Colon (tissue), 2 donors: ENCODE results near the gene KIT.

Source experiments
- FAIRE-seq: peaks from 2 replicates; lab custom pipeline; 2012; peaks lifted over from hg19 to GRCh38; lab: Jason Lieb, UNC
- donor health status: control.
- donor health status: control.

The KIT gene

DNA sequence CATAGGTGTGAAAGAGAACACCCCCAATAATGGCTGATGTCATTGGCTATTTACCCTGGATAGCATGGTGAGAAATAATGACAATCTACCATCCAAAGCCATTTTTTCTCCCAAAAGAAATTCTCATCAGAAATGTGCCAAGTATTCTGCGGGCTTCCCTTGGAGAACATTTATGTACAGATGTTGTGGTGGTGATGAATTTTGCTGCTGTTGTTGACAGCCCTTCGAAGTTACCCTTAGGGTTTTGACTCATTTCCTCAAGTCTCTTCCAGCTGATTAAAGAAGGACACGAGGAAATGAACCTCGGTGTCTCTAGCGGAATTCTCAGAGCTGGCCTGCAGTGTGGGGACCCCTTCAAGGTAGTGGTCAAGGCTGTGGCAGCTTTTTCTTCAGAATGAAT lies 3.4 kb downstream of the KIT start:
- no peak for FAIRE-seq

DNA sequence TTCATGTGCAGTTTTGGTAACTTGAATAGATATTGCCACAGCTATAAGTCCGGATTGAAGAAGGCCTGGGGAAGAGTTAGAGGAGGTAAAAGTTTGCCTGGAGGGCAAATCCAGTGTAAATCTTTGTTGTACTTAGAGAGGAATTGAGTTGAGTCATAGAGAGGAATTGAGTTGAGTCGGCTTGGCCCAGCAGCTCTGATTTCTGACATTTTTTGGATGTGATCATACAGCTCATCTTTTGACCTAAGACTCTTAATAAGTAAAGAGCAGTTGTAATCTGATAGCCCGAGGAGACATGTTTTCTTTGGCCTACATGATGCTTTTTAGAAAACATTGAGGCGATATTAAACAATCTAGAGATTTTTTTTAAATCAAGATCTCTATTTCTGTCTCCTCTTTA lies 3.9 kb downstream of the KIT start:
- no peak for FAIRE-seq

DNA sequence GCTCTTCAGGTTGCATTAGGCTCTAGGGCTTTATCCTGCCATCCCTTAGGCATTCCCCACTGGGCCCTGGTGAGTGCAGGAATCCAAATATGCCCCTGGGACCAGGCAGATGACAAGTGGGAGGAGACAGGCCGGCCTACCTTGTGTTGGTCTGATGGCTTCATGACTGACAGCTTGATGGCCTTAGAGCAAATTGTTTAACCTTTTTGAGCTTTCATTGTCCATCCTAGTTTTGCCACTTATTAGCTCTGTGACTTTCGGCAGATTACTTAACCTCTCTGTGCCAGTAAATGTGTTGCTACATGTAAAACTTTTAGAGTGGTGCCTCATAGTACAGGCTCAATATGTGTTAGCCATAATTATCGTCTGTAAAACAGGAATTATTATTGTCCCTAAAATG lies 4.4 kb downstream of the KIT start:
- FAIRE-seq: no peak

DNA sequence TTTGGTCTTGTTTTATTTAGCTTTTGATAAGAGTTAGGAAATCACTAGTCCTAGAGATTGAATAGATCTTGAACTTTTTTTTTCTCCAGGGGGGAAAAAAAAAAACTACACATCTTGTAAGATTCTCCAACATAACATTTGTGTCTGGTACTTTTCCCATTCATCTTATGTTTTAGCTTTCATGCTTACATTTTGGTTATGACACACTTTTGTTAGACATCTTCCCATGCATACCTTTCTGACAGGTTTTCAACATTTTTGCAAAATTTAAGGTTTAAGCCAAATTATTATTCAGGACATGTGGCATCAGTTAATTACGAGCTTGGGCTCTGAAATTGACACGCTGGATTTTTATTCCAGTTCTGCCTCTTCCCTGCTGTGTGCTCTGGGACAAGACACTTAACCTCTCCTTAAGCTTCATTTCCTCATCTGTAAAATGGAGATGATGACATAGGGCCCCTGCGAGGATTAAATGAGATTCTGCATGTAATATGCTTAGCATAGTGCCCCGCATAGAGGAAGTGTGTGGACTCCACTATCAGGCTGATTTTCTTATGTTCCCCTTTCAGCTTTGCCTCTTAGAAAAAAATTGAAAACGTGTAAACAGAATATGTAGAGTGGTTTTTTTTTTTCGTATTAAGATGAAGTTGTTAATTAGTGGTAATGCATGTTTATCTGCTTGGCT lies 5.3 kb downstream of the KIT start:
- no peak for FAIRE-seq

DNA sequence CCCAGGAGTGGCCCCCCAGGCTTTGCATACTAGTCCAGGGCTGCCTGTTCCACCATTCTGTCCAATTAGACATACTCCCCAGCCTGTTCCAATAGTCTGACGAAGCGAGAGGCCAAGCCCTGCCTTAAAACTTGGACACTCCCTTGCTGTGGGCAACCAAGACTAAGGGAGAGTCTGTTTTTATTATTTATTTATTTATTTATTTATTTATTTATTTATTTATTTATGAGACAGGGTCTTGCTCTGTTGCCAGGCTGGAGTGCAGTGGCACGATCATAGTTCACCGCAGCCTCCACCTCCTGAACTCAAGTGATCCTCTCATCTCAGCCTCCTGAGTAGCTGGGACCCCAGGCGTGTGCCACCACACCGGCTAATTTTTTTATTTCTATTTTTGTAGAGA lies 6.6 kb downstream of the KIT start:
- no peak for FAIRE-seq

DNA sequence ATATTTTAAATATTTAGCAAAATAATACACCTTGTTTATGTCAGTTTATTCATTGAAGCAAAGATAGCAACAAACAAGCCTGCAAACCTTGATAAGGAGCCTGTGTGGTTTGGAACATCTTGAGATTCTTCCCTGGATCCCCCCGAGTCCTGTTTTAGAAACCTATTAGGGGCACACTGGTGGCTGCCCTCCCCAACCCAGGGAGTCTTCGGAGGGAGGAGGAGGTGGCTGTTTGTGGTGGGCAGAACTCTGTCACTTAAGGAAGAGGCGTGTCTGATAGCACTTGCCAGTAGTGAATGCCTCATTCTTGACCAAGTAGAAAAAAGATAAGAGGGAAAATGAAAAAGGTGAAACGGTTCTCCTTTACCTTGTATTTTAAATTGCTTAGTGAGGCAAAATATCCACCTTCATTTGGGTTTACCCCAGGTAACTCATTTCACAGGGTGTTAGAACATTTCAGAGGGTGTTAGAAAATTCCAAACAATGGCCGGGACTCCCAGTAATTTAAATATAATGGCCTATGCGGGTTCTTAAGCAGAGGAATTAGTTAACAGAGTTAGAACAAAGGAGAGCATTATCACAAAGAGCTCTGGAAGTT lies 10.4 kb downstream of the KIT start:
- no peak for FAIRE-seq

DNA sequence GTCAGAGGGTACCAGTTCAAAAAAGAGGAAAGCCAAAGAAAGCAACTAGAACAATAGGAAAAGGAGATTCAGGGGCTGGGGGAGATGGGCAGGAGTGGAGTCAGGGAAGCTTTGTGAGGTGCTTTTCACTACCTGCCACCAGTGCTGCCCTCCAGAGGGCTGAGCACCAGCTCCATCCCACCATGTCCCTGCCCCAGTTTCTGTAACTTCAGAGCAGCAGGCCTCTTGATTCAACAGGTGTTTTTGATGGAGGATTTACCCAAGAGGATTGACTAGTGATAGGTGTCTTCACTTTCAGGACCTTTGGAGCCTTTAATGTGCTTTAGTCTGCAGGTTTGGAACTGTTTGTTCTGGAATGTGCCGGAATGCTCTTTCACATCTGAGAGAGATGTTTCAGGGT lies 12.1 kb downstream of the KIT start:
- no peak for FAIRE-seq

DNA sequence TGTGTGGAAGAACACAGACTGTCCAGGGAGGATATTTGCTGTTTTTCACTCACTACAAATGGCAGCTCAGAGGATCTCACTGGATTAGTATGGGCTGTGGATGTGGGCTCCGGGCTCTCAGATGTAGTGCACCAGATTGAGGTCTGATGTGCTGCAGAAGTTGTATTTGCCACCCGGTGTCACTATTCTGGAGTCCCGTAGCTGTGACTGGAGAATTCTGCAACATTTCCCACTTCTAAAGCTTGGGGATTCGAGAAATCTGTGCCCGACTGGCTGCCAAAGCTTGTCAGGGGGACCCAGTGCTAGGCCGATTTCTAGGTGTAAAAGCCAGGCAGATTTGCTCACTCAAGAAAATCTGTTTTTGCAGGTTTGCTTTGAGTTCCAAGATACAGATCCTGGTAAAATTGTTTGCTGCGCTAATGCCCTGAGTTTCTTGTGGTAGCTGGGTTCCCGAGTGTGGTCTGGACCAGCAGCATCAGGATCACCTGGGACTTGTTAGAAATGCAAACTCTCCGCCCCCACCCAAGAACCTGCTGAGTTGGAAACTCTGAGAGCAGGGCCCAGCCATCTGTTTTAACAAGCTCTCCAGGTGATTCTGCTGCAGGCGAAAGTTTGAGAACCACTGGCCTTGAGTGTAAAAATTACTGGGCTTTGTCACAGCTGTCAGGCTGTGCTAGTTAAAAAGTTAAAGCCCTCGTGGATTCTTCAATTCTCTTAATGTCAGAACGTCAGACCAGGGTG lies 18.1 kb downstream of the KIT start:
- FAIRE-seq: no peak

DNA sequence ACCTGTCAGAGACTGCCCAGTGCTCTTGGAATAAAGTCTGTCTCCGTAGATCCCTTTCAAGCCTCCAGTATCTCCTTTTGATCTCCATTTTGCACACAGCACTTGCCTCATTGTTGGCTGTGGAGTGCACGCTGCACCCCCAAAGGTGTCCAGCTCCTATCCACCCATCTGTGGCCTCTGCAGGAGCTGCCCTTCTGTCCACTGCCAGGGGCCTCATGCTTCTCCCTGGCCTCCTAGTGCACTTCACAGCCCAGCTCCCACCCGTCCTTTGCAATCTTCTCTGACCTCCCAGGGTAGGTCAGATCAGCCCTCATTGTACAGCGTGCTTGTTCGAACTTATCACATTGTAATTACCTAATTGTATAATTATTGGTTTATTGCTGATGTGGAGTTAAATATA lies 18.9 kb downstream of the KIT start:
- FAIRE-seq: no peak

DNA sequence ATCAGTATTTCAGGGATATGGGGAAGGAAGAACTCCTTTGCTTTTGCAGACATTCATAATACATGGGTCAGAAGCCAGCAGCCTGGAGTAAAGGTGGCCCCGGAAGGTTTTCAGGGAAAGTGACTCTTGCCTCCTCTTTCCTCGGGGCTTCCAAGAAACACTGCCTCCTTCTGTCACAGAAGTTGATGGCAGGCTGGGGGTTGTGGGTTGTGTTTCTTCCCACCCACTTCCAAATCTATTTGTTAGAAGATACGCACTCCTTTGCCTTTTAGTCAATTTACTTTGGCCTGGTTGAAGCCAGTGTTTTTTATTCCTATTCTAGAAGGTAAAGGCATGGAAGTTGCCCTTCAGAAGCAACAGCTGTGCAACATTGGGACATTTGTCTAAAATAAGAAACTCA lies 19.7 kb downstream of the KIT start:
- FAIRE-seq: no peak

DNA sequence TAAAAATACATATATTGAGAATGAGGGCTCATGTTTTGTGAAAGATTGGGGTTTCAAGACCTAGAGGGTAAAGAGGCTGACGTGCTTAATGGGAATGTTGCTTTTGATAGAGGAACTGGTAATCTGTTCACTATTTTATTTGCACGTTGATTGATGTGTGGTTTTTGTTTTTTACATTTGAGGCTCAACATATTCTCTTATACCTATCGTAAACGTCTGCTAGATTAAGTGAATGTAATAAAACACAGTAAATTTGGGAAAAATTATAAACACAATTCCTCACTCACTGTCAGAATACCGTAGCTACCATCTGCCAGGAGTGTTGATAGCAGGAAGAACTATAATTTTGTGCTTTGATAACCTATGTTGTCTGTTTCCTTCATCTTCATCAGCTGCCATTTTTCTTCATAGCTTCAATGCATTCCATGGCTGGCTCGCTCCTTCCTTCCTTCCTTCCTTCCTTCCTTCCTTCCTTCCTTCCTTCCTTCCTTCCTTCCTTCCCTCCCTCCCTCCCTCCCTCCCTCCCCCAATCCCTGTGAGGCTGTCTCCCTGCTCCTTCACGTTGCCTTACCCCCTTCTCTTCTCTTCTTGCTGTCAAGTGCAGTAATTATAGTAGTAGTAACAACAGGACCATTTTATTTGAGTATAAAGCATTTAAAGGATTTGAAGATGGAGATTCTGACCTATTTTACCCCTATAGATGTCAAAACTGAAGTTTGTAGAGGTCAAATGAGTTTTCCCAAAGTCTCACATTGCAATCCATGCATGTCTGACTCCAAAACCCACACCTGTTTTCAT lies 20.3 kb downstream of the KIT start:
- FAIRE-seq: no peak

DNA sequence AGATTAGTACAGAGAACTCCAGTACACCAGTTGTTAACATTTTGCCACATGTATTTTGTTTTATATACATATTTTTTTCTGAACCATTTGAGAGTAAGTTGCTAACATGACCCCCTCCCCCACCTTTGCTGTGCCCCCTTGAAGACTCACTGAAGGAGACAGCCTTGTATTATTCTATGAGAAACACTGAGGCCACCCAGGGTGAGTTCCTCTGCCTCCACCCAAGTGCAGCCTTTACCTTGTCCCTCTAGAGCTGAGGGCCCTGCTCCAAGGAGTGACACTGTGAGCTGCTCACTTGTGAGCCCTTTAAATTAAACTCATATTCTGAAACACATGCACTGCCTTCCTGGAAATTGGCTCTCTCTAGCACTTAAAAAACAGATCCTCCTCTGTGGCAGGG lies 21.1 kb downstream of the KIT start:
- no peak for FAIRE-seq

DNA sequence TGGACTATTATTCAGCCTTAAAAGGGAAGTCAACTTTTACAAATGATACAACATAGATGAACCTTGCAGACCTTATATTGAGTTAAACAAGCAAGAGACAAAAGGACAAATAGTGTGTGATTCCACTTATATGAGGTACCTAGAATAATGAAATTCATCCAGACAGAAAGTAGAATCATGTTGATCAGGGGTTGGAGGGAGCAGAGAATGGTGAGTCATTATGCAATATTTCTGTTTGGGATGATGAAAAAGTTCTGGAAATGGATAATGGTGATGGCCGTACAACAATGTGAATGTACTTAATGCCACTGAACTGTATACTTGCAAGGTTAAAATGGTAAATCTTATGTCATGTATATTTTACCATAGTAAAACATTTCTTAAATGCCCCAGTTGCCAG lies 22.1 kb downstream of the KIT start:
- no peak for FAIRE-seq

DNA sequence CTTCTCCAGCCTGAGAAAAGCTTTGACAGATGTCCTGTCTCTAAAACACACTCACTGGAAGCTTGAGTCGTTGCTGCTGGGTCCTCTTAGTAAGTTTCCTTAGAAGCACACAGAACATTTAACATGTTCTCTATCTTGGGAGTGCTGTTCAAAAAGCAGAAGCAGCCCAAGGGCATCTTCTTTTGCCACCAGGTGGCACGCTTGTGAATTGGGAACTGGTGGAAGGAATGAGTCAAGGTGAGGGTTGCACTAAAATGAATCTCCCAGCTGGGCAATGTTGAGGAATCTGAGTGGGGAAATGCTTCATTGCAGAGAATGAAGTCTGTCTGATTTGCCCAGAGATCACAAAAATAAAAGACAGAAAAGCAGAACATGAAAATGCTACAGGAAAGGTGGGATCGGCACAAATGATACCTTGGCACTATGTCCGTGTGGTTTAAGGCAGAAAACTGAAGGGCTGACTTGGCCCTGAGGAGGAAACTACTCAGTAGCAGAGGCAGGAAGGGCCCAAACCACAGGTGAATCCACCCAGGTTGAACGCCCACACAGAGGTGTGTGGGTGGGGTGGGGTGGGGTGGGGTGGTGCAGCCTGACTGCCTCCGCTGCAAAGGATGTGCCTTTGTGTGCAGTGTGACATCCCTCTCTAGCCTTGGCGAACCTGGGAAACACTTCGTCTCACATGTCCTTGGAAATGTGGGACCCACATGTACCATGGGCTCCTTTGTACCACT lies 26.0 kb downstream of the KIT start:
- FAIRE-seq: no peak

DNA sequence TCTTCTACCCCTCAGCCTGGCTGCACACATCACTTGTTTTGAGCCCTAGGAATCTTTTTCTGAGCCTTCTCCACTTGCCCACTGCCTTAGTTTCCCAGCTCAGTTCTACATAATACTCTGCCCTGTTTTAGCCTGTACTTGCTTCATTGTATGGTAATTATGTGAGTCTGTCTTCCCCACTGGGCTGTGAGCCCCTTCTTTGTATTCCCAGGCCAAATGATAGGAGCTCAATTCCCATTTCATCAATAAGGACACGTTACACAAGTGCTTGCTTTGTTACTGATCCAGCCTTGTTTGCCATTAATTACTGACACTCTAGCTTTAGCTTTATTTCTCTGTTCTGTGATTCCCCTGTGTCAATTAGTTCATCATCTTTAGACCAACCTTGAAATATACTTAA lies 28.1 kb downstream of the KIT start:
- no peak for FAIRE-seq

DNA sequence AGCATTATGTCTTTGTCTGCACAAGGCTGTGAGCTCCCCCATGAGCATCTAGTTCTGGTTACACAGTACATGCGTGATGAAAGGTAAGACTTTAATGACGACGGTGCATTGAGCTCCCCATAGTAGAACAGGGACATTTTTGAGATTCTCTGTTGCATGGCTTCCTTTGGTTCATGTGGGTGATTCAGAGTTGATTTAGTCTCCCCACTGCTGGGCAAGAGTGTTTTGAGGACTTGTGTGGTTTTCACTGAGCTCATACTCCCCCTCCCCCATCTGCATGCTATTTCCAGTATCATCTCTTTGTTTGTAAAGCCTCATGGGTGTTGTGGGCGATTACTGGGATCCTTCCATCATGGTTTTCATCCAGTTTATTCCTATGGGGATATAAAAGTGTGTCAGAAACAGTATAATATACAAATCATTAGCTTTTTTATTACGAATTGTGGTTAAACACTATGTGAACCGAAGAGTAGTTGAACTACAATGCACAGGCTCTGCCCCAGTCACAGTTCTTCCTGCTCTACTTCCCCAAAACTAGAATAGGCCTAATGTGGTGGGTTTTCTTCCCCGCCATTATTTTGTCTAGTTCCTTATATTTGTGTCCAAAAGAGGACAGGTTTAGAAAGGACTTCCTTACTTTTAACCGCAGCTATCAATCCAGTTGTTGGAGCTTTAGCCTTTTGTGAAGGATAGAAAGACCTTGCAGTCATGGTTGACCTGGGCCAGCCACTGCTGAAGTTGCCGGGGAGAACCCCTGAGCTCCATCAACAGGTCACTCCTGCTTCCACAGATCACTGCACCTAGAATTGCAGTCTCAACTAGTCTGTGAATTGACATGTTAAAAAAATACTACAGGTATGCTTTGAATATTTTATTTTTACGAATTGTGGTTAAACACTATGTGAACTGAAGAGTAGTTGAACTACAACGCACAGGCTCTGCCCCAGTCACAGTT lies 30.4 kb downstream of the KIT start:
- no peak for FAIRE-seq

DNA sequence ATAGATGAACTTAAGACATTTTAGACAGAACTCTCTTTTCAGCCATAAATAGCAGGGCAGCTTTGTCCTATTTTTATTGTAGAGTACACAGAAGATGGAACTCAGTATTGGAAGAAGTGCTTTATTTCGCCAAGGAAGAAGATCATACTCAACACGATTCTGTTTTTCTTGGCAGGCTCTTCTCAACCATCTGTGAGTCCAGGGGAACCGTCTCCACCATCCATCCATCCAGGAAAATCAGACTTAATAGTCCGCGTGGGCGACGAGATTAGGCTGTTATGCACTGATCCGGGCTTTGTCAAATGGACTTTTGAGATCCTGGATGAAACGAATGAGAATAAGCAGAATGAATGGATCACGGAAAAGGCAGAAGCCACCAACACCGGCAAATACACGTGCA lies 37.6 kb downstream of the KIT start:
- FAIRE-seq: no peak

DNA sequence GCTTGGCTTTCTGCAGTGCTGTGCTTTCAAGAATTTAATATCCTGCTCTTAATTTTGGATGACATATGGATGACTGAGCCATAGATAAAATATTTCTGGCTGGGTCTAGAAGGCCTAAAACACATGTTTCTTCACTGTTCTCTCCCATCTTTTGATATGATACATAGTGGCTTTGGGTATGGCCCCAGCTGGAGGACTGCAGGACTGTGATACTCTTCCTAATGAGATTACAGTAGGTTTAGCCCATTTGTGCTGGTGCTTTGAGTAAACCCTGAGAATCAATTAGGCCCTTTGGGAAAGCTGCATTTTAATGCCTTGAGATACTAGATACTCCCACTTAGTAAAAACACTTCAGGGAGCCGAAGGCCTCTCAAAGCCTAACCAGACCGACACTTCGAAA lies 38.0 kb downstream of the KIT start:
- FAIRE-seq: no peak

DNA sequence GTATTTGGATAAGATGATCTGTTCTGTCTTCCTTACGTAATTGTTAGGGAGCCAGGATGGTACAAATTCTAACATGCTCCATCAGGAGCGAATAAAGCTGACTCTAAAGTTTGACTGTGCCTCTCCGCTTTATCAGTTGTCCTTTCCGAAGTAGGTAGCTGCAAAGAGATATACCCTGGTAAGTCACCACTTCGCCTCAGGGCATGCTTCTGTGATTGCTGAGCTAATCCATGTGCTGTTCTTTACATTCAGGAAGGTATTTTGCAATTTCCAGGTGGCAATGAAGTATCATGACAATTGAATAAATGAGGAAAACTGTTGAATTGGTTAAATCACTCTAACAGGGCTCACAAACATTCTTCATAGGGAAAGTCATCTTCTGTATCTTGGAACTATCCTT lies 38.9 kb downstream of the KIT start:
- FAIRE-seq: no peak

DNA sequence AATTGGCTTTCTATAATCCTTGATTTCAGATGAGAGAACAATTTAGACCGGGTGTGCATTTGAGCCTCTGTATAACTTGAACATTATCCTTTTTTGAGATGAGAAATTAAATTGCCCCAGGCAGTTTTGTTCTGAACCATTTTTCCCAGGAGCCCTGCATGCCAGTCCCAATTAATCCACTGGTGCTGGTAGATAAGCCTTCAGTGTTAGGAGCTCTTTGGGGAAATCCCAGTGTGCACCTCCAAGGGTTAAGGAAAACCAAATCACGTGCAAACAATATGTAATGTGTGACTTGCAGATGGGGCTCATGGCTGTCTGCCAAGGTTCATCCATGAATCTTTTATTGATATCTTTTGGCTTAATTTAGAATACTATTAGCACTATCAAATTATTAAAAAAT lies 43.2 kb downstream of the KIT start:
- no peak for FAIRE-seq

DNA sequence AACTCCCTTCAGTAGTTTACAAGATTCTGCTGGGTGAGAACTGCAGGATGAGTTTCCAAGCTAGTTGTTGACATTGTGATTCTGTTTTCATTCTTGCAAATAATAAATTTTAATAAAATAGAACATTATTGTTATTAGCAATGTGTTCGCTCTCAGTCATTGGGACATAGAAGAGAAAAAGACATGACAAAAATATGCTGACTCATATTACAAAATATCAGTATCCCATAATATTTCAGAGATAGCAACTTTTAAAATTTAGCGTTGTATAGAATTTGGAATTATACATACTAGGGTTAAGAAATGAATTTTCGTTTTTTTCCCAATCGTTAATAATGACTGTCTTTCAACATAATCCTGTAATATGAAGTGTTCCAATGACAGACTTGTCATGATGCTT lies 45.4 kb downstream of the KIT start:
- FAIRE-seq: peak; percentile 55
